GM19438 (cell line): Measurements from ENCODE around the gene RBM8A.

Source experiments
- ATAC-seq: cut with Tn5 transposase; IDR thresholded peaks from one replicate; pipeline ENCODE4 v1.9.1; 2021; ENCODE audit warnings: low read depth; ENCODE audit not compliant: unreplicated experiment

RBM8A gene

GRCh38 chr1:145885738-145886287 is 41.5 kb downstream of the RBM8A start, which contains the start of gene ANKRD35:
Gene ANKRD35, minus strand, starts transcription at chr1:145885866. Its CDS starts 108 bp downstream, at chr1:145885758.
- peak; percentile 99 for ATAC-seq

GRCh38 chr1:145884675-145885074 is 42.6 kb downstream of the RBM8A start:
- ATAC-seq = no peak

- no peak for ATAC-seq
Observed at GRCh38 chr1:145879775-145880174, 47.5 kb downstream of the RBM8A start.

- ATAC-seq = no peak
Observed at GRCh38 chr1:145878724-145879123, 48.6 kb downstream of the RBM8A start.

GRCh38 chr1:145877923-145878486 is 49.3 kb downstream of the RBM8A start:
- no peak for ATAC-seq

GRCh38 chr1:145874646-145875045 is 52.6 kb downstream of the RBM8A start:
- no peak for ATAC-seq

GRCh38 chr1:145871994-145872924 is 55.0 kb downstream of the RBM8A start:
- no peak for ATAC-seq
